22Rv1 (cell line): ENCODE measurements around the gene SP100.

ENCODE experiments used
- ZFX ChIP-seq: fragments of 450-650 bp; IDR thresholded peaks from 2 replicates; pipeline ENCODE4 v1.6.1; 2017; ENCODE audit warnings: antibody characterized with exemption, borderline replicate concordance
- TF ChIP-seq, protein P1 (sequence below): fragments of 450-650 bp; IDR thresholded peaks from 2 replicates; pipeline ENCODE4 v1.5.1; 2017; ENCODE audit warnings: mild to moderate bottlenecking

DNA sequence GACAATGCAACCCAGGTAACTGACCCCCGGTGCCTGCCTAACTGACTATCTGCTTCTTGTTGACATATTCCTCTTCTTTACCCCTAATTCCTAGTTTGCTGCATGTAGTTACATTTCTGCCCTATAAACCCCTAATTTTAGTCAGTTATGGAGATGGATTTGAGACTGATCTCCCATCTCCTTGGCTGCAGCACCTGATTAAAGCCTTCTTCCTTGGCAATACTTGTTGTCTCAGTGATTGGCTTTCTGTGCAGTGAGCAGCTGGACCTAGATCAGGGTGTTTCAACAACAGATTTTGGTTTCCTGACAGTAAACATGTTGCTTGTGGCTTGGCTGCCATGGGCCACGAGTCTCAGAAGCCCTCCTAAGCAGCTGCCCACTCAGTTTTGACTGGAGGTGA is 105.4 kb downstream of the SP100 start:
- TF ChIP-seq, protein P1, sequence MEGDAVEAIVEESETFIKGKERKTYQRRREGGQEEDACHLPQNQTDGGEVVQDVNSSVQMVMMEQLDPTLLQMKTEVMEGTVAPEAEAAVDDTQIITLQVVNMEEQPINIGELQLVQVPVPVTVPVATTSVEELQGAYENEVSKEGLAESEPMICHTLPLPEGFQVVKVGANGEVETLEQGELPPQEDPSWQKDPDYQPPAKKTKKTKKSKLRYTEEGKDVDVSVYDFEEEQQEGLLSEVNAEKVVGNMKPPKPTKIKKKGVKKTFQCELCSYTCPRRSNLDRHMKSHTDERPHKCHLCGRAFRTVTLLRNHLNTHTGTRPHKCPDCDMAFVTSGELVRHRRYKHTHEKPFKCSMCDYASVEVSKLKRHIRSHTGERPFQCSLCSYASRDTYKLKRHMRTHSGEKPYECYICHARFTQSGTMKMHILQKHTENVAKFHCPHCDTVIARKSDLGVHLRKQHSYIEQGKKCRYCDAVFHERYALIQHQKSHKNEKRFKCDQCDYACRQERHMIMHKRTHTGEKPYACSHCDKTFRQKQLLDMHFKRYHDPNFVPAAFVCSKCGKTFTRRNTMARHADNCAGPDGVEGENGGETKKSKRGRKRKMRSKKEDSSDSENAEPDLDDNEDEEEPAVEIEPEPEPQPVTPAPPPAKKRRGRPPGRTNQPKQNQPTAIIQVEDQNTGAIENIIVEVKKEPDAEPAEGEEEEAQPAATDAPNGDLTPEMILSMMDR, result no peak
- TF ChIP-seq ZFX, result no peak
